H1 (cell line): ENCODE results near the gene AKAP8. TPM values are rescaled to one million over a fixed set of nuclear protein-coding genes. Genes with fewer than 3 reads are reported as not detected.

Source experiments
- CTCF ChIA-PET: fragments of 300-600 bp; sonication (Branson Sonifier 250); formaldehyde crosslinking; loops from one replicate; lab custom pipeline; 2021; ENCODE audit not compliant: partially characterized antibody; lab: Charles Lee
- POLR2A ChIA-PET: fragments of 300-600 bp; sonication (Branson Sonifier 250); formaldehyde crosslinking; loops from one replicate; lab custom pipeline; 2021; ENCODE audit warnings: inconsistent platforms; ENCODE audit not compliant: partially characterized antibody; lab: Charles Lee
- DNase-seq, 2 experiments: peaks; one replicate each; pipeline versions ENCODE4 v3.0.0 to v3.0.0-alpha.2; 2010 to 2022; ENCODE audit warnings: low spot score in 2 of 2, low read depth in 1 of 2, mixed read lengths in 1 of 2
- FAIRE-seq: peaks from 2 replicates; lab custom pipeline; 2011; peaks lifted over from hg19 to GRCh38; lab: Jason Lieb, UNC
- H2AFZ ChIP-seq: 2 replicates; pipeline ENCODE4 v1.8.1; 2012; ENCODE audit warnings: low read length, inconsistent platforms
- H2AK5ac ChIP-seq: 2 replicates; pipeline ENCODE4 v1.6.1; 2013; ENCODE audit warnings: low read depth, low read length
- H2BK120ac ChIP-seq: replicated peaks from 2 replicates; pipeline ENCODE3; 2013; ENCODE audit warnings: low read depth, low read length, inconsistent platforms
- H2BK12ac ChIP-seq: 2 replicates; pipeline ENCODE4 v1.6.1; 2013; ENCODE audit warnings: low read depth, low read length
- H2BK15ac ChIP-seq: 2 replicates; pipeline ENCODE4 v1.6.1; 2013; ENCODE audit warnings: low read length
- H2BK20ac ChIP-seq: 2 replicates; pipeline ENCODE4 v1.6.1; 2013; ENCODE audit warnings: low read length
- H2BK5ac ChIP-seq: 2 replicates; pipeline ENCODE4 v1.6.1; 2013; ENCODE audit warnings: low read depth, low read length
- H3K14ac ChIP-seq: 2 replicates; pipeline ENCODE4 v1.6.1; 2013; ENCODE audit warnings: inconsistent platforms; ENCODE audit not compliant: insufficient read length
- H3K18ac ChIP-seq: 2 replicates; pipeline ENCODE4 v1.6.1; 2013; ENCODE audit warnings: low read length; ENCODE audit errors: extremely low read depth
- H3K23ac ChIP-seq: 2 replicates; pipeline ENCODE4 v1.6.1; 2013; ENCODE audit warnings: inconsistent platforms; ENCODE audit not compliant: insufficient read length
- H3K23me2 ChIP-seq: 2 replicates; pipeline ENCODE4 v1.6.1; 2013; ENCODE audit warnings: low read depth, low read length
- H3K27ac ChIP-seq: 2 replicates; pipeline ENCODE4 v1.6.1; 2011; ENCODE audit warnings: low read depth, low read length, inconsistent platforms
- H3K27me3 ChIP-seq, 4 experiments: replicated peaks in 1 of 4; 1 replicate in 1 of 4; 2 replicates in 3 of 4; pipeline versions ENCODE4 v1.6.1 to v1.8.1; 2011 to 2013; ENCODE audit warnings: low read length in 3 of 4, mild to moderate bottlenecking in 3 of 4, inconsistent platforms in 2 of 4, mixed read lengths in 2 of 4, moderate library complexity in 1 of 4; ENCODE audit not compliant: control insufficient read depth in 3 of 4, insufficient read depth in 3 of 4; ENCODE audit errors: extremely low read depth in 1 of 4
- H3K36me3 ChIP-seq, 4 experiments: 2 replicates each; pipeline versions ENCODE4 v1.6.1 to v1.8.1; 2011 to 2013; ENCODE audit warnings: mild to moderate bottlenecking in 4 of 4, low read length in 3 of 4, moderate library complexity in 2 of 4, control low read depth in 1 of 4, inconsistent platforms in 1 of 4; ENCODE audit not compliant: insufficient read depth in 4 of 4, control insufficient read depth in 2 of 4
- H3K4ac ChIP-seq: replicated peaks from 2 replicates; pipeline ENCODE3; 2013; ENCODE audit warnings: low read length, low read depth, mixed read lengths, inconsistent platforms; ENCODE audit not compliant: insufficient read length
- H3K4me1 ChIP-seq, 4 experiments: replicated peaks in 1 of 4; 1 replicate in 1 of 4; 2 replicates in 3 of 4; pipeline versions ENCODE4 v1.6.1 to v1.8.1; 2011 to 2013; ENCODE audit warnings: low read length in 3 of 4, inconsistent platforms in 2 of 4, mixed read lengths in 1 of 4; ENCODE audit not compliant: insufficient read depth in 4 of 4, control insufficient read depth in 3 of 4
- H3K4me2 ChIP-seq, 2 experiments: 2 replicates each; pipeline versions ENCODE4 v1.6.1 to v1.8.1; 2011 to 2013; ENCODE audit warnings: low read depth in 2 of 2, low read length in 2 of 2, control low read depth in 1 of 2, inconsistent platforms in 1 of 2, mild to moderate bottlenecking in 1 of 2; ENCODE audit not compliant: insufficient read depth in 1 of 2
- H3K4me3 ChIP-seq, 4 experiments: fragments of 200-600, 300-600 bp in 1 of 4; sonication (generic), shearing (Covaris generic), sonication (Bioruptor Twin) in 1 of 4; 2 replicates each; pipeline versions ENCODE4 v1.5.1 to v1.8.1; 2011 to 2016; ENCODE audit warnings: low read length in 4 of 4, low read depth in 3 of 4, control low read depth in 2 of 4, inconsistent platforms in 2 of 4, mild to moderate bottlenecking in 2 of 4, mixed read lengths in 1 of 4, moderate library complexity in 1 of 4; ENCODE audit not compliant: insufficient read depth in 2 of 4; ENCODE audit errors: extremely low read depth in 1 of 4
- H3K56ac ChIP-seq: replicated peaks from 2 replicates; pipeline ENCODE3; 2013; ENCODE audit warnings: low read depth, mild to moderate bottlenecking, mixed read lengths, low read length, inconsistent platforms; ENCODE audit not compliant: insufficient read length
- H3K79me1 ChIP-seq: 2 replicates; pipeline ENCODE4 v1.6.1; 2013; ENCODE audit warnings: low read depth, low read length, control low read depth
- H3K79me2 ChIP-seq, 2 experiments: 2 replicates each; pipeline versions ENCODE4 v1.6.1 to v1.8.1; 2012 to 2013; ENCODE audit warnings: low read length in 2 of 2, mild to moderate bottlenecking in 2 of 2, inconsistent platforms in 1 of 2; ENCODE audit not compliant: insufficient read depth in 2 of 2, control insufficient read depth in 1 of 2
- H3K9ac ChIP-seq, 4 experiments: replicated peaks in 1 of 4; 1 replicate in 1 of 4; 2 replicates in 3 of 4; pipeline versions ENCODE4 v1.6.1 to v1.8.1; 2011 to 2013; ENCODE audit warnings: low read depth in 3 of 4, low read length in 3 of 4, control low read depth in 2 of 4, mild to moderate bottlenecking in 2 of 4, moderate library complexity in 2 of 4, inconsistent platforms in 1 of 4; ENCODE audit errors: extremely low read depth in 1 of 4
- H3K9me3 ChIP-seq, 2 experiments: 2 replicates each; pipeline versions ENCODE4 v1.6.1 to v1.8.1; 2012 to 2013; ENCODE audit warnings: mild to moderate bottlenecking in 2 of 2, moderate library complexity in 2 of 2, control low read depth in 1 of 2, inconsistent platforms in 1 of 2, low read depth in 1 of 2, low read length in 1 of 2, mixed read lengths in 1 of 2; ENCODE audit not compliant: insufficient read depth in 2 of 2
- H4K20me1 ChIP-seq, 2 experiments: replicated peaks in 1 of 2; 2 replicates each; pipeline versions ENCODE3 to v1.8.1; 2011 to 2013; ENCODE audit warnings: inconsistent platforms in 2 of 2, low read length in 2 of 2, mild to moderate bottlenecking in 1 of 2; ENCODE audit not compliant: insufficient read depth in 2 of 2, control insufficient read depth in 1 of 2
- H4K5ac ChIP-seq: 2 replicates; pipeline ENCODE4 v1.6.1; 2013; ENCODE audit warnings: low read length, low read depth, mixed read lengths, inconsistent platforms; ENCODE audit not compliant: insufficient read length
- H4K8ac ChIP-seq: 2 replicates; pipeline ENCODE4 v1.8.0; 2013; ENCODE audit warnings: mild to moderate bottlenecking, moderate library complexity, low read length, inconsistent platforms; ENCODE audit not compliant: insufficient read depth; ENCODE audit errors: extremely low read depth
- H4K91ac ChIP-seq: replicated peaks from 2 replicates; pipeline ENCODE3; 2013; ENCODE audit warnings: low read length, mixed read lengths, inconsistent platforms; ENCODE audit not compliant: insufficient read length
- CBX5 ChIP-seq: fragments of 300-800, 300-1000 bp; sonication (generic); IDR thresholded peaks from 2 replicates; pipeline ENCODE4 v1.7.1; 2016; ENCODE audit warnings: antibody characterized with exemption, low read length, low read depth
- E2F6 ChIP-seq: IDR thresholded peaks from 2 replicates; pipeline ENCODE4 v1.6.1; 2012; ENCODE audit warnings: inconsistent platforms
- HDAC2 ChIP-seq, 2 experiments: fragments of 300-600 bp in 1 of 2; sonication (generic) in 1 of 2; IDR thresholded peaks; 2 replicates each; pipeline ENCODE4 v1.6.1; 2011 to 2012; ENCODE audit warnings: low read depth in 2 of 2, low read length in 2 of 2, mild to moderate bottlenecking in 2 of 2, moderate library complexity in 2 of 2, borderline replicate concordance in 1 of 2, inconsistent platforms in 1 of 2
- KDM4A ChIP-seq: IDR thresholded peaks from one replicate; pipeline ENCODE4 v1.7.1; 2012; ENCODE audit warnings: low read depth, mild to moderate bottlenecking, moderate library complexity, low read length, inconsistent platforms; ENCODE audit not compliant: severe bottlenecking
- MAFK ChIP-seq: IDR thresholded peaks from 2 replicates; pipeline ENCODE4 v1.6.1; 2012; ENCODE audit warnings: low read depth, mild to moderate bottlenecking, improper control_type of control experiment, low read length
- RBBP5 ChIP-seq: IDR thresholded peaks from 2 replicates; pipeline ENCODE4 v1.7.1; 2012; ENCODE audit warnings: low read depth, mild to moderate bottlenecking, inconsistent platforms, low read length, moderate library complexity, borderline replicate concordance
- RXRA ChIP-seq: IDR thresholded peaks from 2 replicates; pipeline ENCODE4 v1.6.1; 2011; ENCODE audit warnings: low read depth, mild to moderate bottlenecking, low read length, moderate library complexity; ENCODE audit not compliant: insufficient read depth
- SIN3A ChIP-seq, 2 experiments: IDR thresholded peaks in 1 of 2; conservative IDR thresholded peaks in 1 of 2; 2 replicates each; pipeline ENCODE4 v1.6.1; 2011 to 2012; ENCODE audit warnings: low read length in 2 of 2, improper control_type of control experiment in 1 of 2, low read depth in 1 of 2, mild to moderate bottlenecking in 1 of 2
- SIRT6 ChIP-seq: IDR thresholded peaks from one replicate; pipeline ENCODE4 v1.7.1; 2012; ENCODE audit warnings: low read length, inconsistent platforms
- SP1 ChIP-seq: IDR thresholded peaks from 2 replicates; pipeline ENCODE4 v1.6.1; 2011; ENCODE audit warnings: low read depth, low read length
- SP2 ChIP-seq: IDR thresholded peaks from 2 replicates; pipeline ENCODE4 v1.6.1; 2012; ENCODE audit warnings: mild to moderate bottlenecking, low read length, inconsistent platforms
- SUZ12 ChIP-seq: fragments of 200-600 bp; sonication (generic); IDR thresholded peaks from 2 replicates; pipeline ENCODE4 v1.6.1; 2012; ENCODE audit warnings: mild to moderate bottlenecking, inconsistent platforms, low read length, moderate library complexity, mixed read lengths
- TEAD4 ChIP-seq: IDR thresholded peaks from 2 replicates; pipeline ENCODE4 v1.6.1; 2012; ENCODE audit warnings: low read depth, low read length, inconsistent platforms, mixed read lengths
- WGBS, 2 experiments: shearing (Covaris generic) in 1 of 2; methylation state at CpG; one replicate each; pipeline versions ENCODE4 v1.1.6 to v1.1.7; 2013 to 2015; ENCODE audit warnings: low lambda C conversion rate in 2 of 2, mixed read lengths in 2 of 2, inconsistent platforms in 1 of 2, low coverage in 1 of 2, missing lambda C conversion rate in 1 of 2; ENCODE audit not compliant: insufficient replicate concordance in 2 of 2, insufficient coverage in 1 of 2, insufficient read length in 1 of 2; ENCODE audit errors: extremely low coverage in 1 of 2, missing lambda C conversion rate in 1 of 2; 5-methylcytosine and 5-hydroxymethylcytosine counted together
- polyA plus RNA-seq, 7 experiments: library from polyadenylated mRNA; depleted of rRNA in 3 of 7; stranded (reverse) in 5 of 7; unstranded in 2 of 7; fragments of >200 nt in 5 of 7; fragments of 200-250 nt in 2 of 7; gene quantifications; 1 replicate in 5 of 7; 2 replicates in 1 of 7; 4 replicates in 1 of 7; pipeline versions ENCODE4 v1.2.1 to v1.2.3, GENCODE V29; 2011 to 2013; ENCODE audit warnings: missing spikeins in 2 of 7, mixed read lengths in 2 of 7
- total RNA-seq: library from RNA; stranded (reverse); fragmentation: NEBNext Ultra II Directional; extraction: Animal tissue kit (Norgen Biotek cat#: 25700); gene quantifications from 2 replicates; pipeline ENCODE4 v1.2.1, GENCODE V29; 2021

Gene AKAP8
- total and polyA plus RNA-seq, 2 of the 8 experiments (the other 6 are each of a cell fraction or from before 2014, with no cell fraction given): 17.0 to 41.0 TPM

- no peak overlapping the region for H3K9ac ChIP-seq
- no peak overlapping the region for H3K4me3 ChIP-seq
- no peaks in the 10 kb centered on the region for H3K4me1 ChIP-seq
- H2AK5ac ChIP-seq: no peak overlapping the region
- no peak overlapping the region for H3K56ac ChIP-seq
- no peak overlapping the region for H2BK12ac ChIP-seq
- CTCF ChIA-PET: interaction anchor here (0.5 to 2.0 kb wide), 8 partner anchors 9 to 197 kb away, joined by 3 to 7 read pairs (median 3); no protein-coding TSS in a partner anchor
- no peak overlapping the region for H2AFZ ChIP-seq
- no peaks in the 10 kb centered on the region; a peak in 1 of 4 replicates for H3K9me3 ChIP-seq
- H3K18ac ChIP-seq: no peak overlapping the region
- H4K91ac ChIP-seq: no peak overlapping the region
- H3K27ac ChIP-seq: no peak overlapping the region
- no peak overlapping the region for H2BK120ac ChIP-seq
- H2BK5ac ChIP-seq: no peak overlapping the region
- FAIRE-seq: no peak
- peaks cover 30 to 74% (median 53%) of the 10 kb centered on the region in 4 experiments for H3K36me3 ChIP-seq
- no peak overlapping the region for H4K8ac ChIP-seq
- no peaks in the 10 kb centered on the region for H3K23me2 ChIP-seq
- H4K20me1 ChIP-seq: peaks cover 2 to 4% of the 10 kb centered on the region in 2 experiments
- H3K27me3 ChIP-seq: no peaks in the 10 kb centered on the region
- H3K79me2 ChIP-seq: no peaks in the 10 kb centered on the region
- H3K4ac ChIP-seq: no peak overlapping the region
- no peak overlapping the region for H2BK15ac ChIP-seq
- DNase-seq: no peak
- WGBS, 2 experiments: 90% methylated on average over 3 of the region's 3 CpGs; no CpG with 5 or more reads in 1 of the 2 experiments
- no peak overlapping the region for H3K23ac ChIP-seq
- H3K14ac ChIP-seq: no peak overlapping the region
- H3K79me1 ChIP-seq: no peaks in the 10 kb centered on the region
- POLR2A ChIA-PET: interaction anchor here (0.6 to 5.9 kb wide), 7 partner anchors 9 to 171 kb away, joined by 3 to 30 read pairs (median 4); partner anchors contain the start of gene AKAP8
- H4K5ac ChIP-seq: no peak overlapping the region
- no peak overlapping the region for H3K4me2 ChIP-seq
- H2BK20ac ChIP-seq: no peak overlapping the region
- TF ChIP-seq SUZ12 (no peak), SP1 (no peak), E2F6 (no peak), KDM4A (no peak), CBX5 (no peak), RXRA (no peak), SIN3A (conservative IDR thresholded peaks at IDR 0.05 in 1 of 2, IDR thresholded peaks at IDR 0.05 in 1 of 2; ENCODE audit: low read depth in 1 of 2, low read length in 2 of 2) (no peak), HDAC2 (IDR thresholded peaks at IDR 0.05; ENCODE audit: borderline replicate concordance in 1 of 2, low read depth in 2 of 2, low read length in 2 of 2) (no peak), SP2 (no peak), TEAD4 (no peak), RBBP5 (no peak), MAFK (no peak), SIRT6 (no peak)
Observed at GRCh38 chr19:15358918-15359317, 20.7 kb downstream of the AKAP8 start.
